ENCODE measurements around the gene DMD. TPM values are rescaled to one million over a fixed set of nuclear protein-coding genes. Genes with fewer than 3 reads are reported as not detected.

DMD gene
- total and polyA plus RNA-seq, 2 of the 8 experiments (the other 6 are each of a cell fraction or from before 2014, with no cell fraction given): 4.8 to 7.4 TPM

GRCh38 chrX:31098079-31098478 is 2113.3 kb downstream of the DMD start:
- FAIRE-seq: no peak
- WGBS, 2 experiments (ENCODE audit: extremely low coverage in 1 of 2, insufficient coverage in 1 of 2, insufficient read length in 1 of 2, insufficient replicate concordance in 2 of 2, low coverage in 1 of 2, low lambda C conversion rate in 2 of 2, missing lambda C conversion rate in 1 of 2): 100% methylated on average over 3 of the region's 3 CpGs; no CpG with 5 or more reads in 1 of the 2 experiments
- no peaks in the 10 kb centered on the region for H3K36me3 ChIP-seq (ENCODE audit: control insufficient read depth in 2 of 4, insufficient read depth in 4 of 4, low read length in 3 of 4)
- TF ChIP-seq CBX8 (IDR thresholded peaks at IDR 0.05; ENCODE audit: borderline replicate concordance, low read depth, low read length) (no peak), EZH2 (IDR thresholded peaks at IDR 0.05; ENCODE audit: low read depth, low read length, severe bottlenecking) (no peak), EP300 (IDR thresholded peaks at IDR 0.05; ENCODE audit: borderline replicate concordance in 1 of 2, low read depth in 2 of 2, low read length in 2 of 2) (no peak), KDM1A (IDR thresholded peaks at IDR 0.05; ENCODE audit: borderline replicate concordance, low read length) (no peak), MAX (IDR thresholded peaks at IDR 0.05) (no peak), TEAD4 (IDR thresholded peaks at IDR 0.05; ENCODE audit: low read depth, low read length) (no peak), BACH1 (IDR thresholded peaks at IDR 0.05; ENCODE audit: low read length) (no peak), SIN3A (conservative IDR thresholded peaks at IDR 0.05 in 1 of 2, IDR thresholded peaks at IDR 0.05 in 1 of 2; ENCODE audit: low read depth in 1 of 2, low read length in 2 of 2) (no peak), HDAC2 (IDR thresholded peaks at IDR 0.05; ENCODE audit: borderline replicate concordance in 1 of 2, low read depth in 2 of 2, low read length in 2 of 2) (no peak), POLR2A (IDR thresholded peaks at IDR 0.05; ENCODE audit: control extremely low read depth in 1 of 2, low read depth in 2 of 2, low read length in 2 of 2) (no peak), RAD21 (IDR thresholded peaks at IDR 0.05 in 1 of 2, conservative IDR thresholded peaks at IDR 0.05 in 1 of 2; ENCODE audit: low read depth in 2 of 2, low read length in 2 of 2) (no peak), SIRT6 (IDR thresholded peaks at IDR 0.05; ENCODE audit: low read length) (no peak)
- TF ChIP-seq, protein P1, sequence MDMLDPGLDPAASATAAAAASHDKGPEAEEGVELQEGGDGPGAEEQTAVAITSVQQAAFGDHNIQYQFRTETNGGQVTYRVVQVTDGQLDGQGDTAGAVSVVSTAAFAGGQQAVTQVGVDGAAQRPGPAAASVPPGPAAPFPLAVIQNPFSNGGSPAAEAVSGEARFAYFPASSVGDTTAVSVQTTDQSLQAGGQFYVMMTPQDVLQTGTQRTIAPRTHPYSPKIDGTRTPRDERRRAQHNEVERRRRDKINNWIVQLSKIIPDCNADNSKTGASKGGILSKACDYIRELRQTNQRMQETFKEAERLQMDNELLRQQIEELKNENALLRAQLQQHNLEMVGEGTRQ (IDR thresholded peaks at IDR 0.05; ENCODE audit: low read length): no peak

More at GRCh38 chrX:31098079-31098478, 2113.3 kb downstream of the DMD start:
- H3K18ac ChIP-seq (ENCODE audit: extremely low read depth, low read length): no peak overlapping the region
- no peak overlapping the region for H3K4me3 ChIP-seq (ENCODE audit: extremely low read depth in 1 of 4, insufficient read depth in 2 of 4, low read depth in 3 of 4, low read length in 4 of 4)
- no peak overlapping the region for H3K27ac ChIP-seq (ENCODE audit: low read depth, low read length)
- no peaks in the 10 kb centered on the region for H3K9me3 ChIP-seq (ENCODE audit: insufficient read depth in 2 of 2, low read depth in 1 of 2, low read length in 1 of 2)
- H2BK12ac ChIP-seq (ENCODE audit: low read depth, low read length): no peak overlapping the region
- H3K56ac ChIP-seq (replicated peaks; ENCODE audit: insufficient read length, low read depth, low read length): no peak overlapping the region
- H4K91ac ChIP-seq (replicated peaks; ENCODE audit: insufficient read length, low read length): no peak overlapping the region
- H3K4me2 ChIP-seq (ENCODE audit: insufficient read depth in 1 of 2, low read depth in 2 of 2, low read length in 2 of 2): no peak overlapping the region
- H3K4ac ChIP-seq (replicated peaks; ENCODE audit: insufficient read length, low read depth, low read length): no peak overlapping the region
- H4K8ac ChIP-seq (ENCODE audit: extremely low read depth, insufficient read depth, low read length): no peak overlapping the region
- H4K5ac ChIP-seq (ENCODE audit: insufficient read length, low read depth, low read length): no peak overlapping the region
- no peaks in the 10 kb centered on the region for H3K79me1 ChIP-seq (ENCODE audit: low read depth, low read length)
- H3K14ac ChIP-seq (ENCODE audit: insufficient read length): no peak overlapping the region
- H3K4me1 ChIP-seq (replicated peaks in 1 of 4; ENCODE audit: control insufficient read depth in 3 of 4, insufficient read depth in 4 of 4, low read length in 3 of 4): no peaks in the 10 kb centered on the region
- H3K9ac ChIP-seq (replicated peaks in 1 of 4; ENCODE audit: extremely low read depth in 1 of 4, low read depth in 3 of 4, low read length in 3 of 4): no peak overlapping the region
- no peaks in the 10 kb centered on the region for H3K79me2 ChIP-seq (ENCODE audit: control insufficient read depth in 1 of 2, insufficient read depth in 2 of 2, low read length in 2 of 2)
- H2AK5ac ChIP-seq (ENCODE audit: low read depth, low read length): no peak overlapping the region
- H2AFZ ChIP-seq (ENCODE audit: low read length): no peak overlapping the region
- ChIA-PET POLR2A (ENCODE audit: partially characterized antibody) (no interaction called here), CTCF (ENCODE audit: partially characterized antibody) (no interaction called here)
- no peak for DNase-seq (ENCODE audit: low read depth in 1 of 2, low spot score in 2 of 2)
- no peak overlapping the region for H2BK15ac ChIP-seq (ENCODE audit: low read length)
- no peak overlapping the region for H2BK5ac ChIP-seq (ENCODE audit: low read depth, low read length)
- no peaks in the 10 kb centered on the region for H3K23me2 ChIP-seq (ENCODE audit: low read depth, low read length)
- no peak overlapping the region for H2BK120ac ChIP-seq (replicated peaks; ENCODE audit: low read depth, low read length)
- no peaks in the 10 kb centered on the region for H3K27me3 ChIP-seq (replicated peaks in 1 of 4; ENCODE audit: control insufficient read depth in 3 of 4, extremely low read depth in 1 of 4, insufficient read depth in 3 of 4, low read length in 3 of 4)
- no peak overlapping the region for H3K23ac ChIP-seq (ENCODE audit: insufficient read length)
- no peaks in the 10 kb centered on the region for H4K20me1 ChIP-seq (replicated peaks in 1 of 2; ENCODE audit: control insufficient read depth in 1 of 2, insufficient read depth in 2 of 2, low read length in 2 of 2)
- no peak overlapping the region for H2BK20ac ChIP-seq (ENCODE audit: low read length)

Data from H1 (cell line).